HG03575 (cell line): Measurements from ENCODE around the gene ANKRD6.

Experiments used
- ATAC-seq: cut with Tn5 transposase; IDR thresholded peaks from one replicate; pipeline ENCODE4 v1.9.1; 2021; ENCODE audit not compliant: unreplicated experiment, insufficient number of reproducible peaks, low FRiP score; ENCODE audit errors: extremely low read depth

Gene ANKRD6

DNA sequence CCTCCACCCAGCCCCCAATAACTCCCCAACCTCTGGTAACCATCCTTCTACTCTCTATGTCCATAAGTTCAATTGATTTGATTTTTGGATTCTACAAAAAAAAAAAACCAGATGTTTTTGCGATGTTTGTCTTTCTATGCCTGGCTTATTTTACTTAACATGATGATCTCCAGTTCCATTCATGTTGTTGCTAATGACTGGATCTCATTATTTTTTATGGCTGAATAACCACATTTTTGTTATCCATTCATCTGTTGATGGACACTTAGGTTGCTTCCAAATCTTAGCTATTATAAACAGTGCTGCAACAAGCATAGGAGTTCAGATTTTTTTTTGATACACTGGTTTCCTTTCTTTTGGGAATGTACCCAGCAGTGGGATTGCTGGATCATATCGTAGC, 106.8 kb downstream of the ANKRD6 start:
- ATAC-seq, result no peak

DNA sequence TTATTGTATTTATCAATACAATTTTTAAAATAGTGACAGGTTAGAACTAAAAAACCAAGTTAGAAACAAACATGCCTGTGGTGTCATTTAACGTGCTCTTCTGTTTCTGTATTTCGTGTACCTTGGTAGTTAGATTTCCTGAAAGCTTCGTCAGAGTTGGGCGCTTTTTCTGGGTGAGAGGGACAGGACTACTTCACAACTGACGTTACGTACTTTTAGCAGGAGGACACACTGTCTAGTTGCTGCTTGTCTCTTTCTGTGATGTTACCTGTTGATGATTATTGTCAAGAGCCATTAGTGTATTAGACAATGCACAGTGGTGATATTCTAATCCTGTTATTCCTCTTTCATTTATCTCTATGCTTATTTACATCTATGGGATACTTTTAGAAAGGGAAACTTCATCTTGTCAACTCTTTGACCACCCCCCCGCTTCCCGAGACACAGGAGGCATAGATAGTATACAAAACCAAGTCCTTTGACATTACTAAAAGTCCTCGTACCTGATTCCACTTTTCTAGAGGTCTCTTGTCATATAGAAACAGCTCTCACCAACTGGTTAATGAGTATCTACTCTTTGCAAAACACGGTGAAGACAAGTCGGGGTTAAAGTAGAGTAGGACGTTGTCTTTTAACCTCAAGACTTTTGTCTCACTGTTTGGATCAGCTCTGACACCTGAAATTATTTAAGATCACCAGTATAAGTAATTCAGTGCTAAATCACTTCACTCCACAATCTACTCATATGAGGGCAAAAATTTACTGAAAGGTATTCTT, 109.3 kb downstream of the ANKRD6 start:
- ATAC-seq, result no peak

DNA sequence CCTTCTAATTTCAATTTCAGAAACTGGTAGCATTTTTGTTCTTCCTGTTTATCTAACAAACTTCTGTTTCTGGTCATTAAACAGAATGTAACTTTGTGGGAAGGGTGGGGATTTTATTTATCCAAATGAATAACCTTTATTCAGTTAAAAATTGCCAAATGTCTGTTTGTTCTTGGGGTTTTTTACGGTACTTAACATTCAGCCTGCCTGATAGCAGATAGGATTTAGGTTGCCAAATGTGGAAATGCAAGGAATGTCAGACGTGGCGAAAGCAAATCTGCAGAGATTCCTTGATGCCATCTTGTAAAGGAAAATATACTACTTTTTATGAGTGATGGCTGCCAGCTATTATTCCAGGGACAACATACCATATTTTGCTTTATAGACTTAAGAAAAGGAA, 109.9 kb downstream of the ANKRD6 start:
- ATAC-seq, result no peak

DNA sequence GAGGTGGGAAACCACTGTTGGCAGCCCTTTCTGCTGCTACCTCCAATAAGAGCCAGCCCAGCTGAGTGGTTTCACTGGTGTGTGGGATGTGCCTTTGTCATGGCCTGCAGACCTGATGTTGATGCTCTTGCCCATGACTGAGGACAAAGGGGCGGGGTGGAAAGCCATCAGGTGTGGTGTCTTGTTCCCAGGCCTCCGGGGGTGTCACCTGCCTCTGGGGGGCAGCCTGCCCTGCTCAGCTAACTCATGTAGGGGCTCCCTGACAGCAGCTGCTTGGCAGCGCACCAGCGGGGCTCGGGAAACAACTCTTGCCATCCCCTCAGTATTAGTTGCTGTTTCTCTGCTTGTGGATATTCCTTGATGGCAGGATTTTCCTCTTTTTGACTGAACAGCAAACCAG, 114.3 kb downstream of the ANKRD6 start:
- ATAC-seq, result no peak

DNA sequence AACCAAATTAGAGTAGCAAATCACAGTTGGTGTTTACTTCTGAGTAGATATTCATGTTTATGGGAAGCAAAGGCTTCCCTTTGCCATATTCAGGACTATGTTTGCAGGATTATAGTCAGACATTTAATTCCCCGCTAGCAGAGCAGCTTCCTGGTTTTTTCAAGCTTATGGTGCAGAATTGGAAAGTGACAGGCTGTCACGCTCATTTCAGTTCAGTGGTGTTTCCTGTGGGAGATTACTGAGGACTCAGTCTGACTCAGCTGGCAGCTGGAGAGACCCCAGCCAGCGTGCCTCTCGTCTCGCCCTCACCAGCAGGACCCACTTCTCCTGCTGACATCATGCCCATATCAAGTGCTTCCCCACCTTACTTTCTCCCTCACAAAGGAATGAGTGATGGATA, 120.5 kb downstream of the ANKRD6 start:
- no peak for ATAC-seq

DNA sequence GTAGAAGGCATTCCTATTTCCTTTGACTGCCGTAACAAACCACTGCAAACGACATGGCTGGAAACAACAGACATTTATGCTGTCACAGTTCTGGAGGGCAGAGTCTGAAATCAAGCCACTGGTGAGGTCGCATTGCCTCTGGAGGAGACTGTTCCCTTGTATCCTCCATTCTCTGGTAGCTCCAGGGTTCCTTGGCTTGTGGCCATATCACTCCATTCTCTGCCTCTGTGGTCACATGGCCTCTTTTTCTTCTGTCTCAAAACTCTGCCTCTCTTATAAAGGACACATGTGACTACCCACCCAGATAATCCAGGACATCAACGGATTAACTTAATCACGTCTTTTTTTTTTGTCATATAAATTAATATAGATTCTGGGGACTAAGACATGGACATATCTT, 121.2 kb downstream of the ANKRD6 start:
- no peak for ATAC-seq

DNA sequence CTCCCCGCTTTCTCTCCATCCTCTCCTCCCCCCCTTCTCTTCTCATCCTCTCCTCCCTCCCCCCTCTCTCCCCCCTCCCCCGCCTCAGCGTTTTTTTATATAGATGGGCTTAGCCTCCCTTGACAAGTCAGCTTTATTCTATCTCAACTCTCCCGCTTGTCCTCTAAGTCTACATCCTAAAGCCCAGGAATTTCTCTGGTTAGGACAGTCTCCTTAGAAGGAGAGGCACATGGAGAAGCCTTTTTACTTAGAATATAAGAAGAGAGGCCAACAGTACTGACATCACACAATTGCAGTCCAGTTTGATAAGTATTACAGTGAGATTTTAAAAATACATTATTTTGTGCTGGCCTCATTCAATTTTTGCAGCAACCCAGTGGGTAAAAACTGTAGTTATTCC, 122.1 kb downstream of the ANKRD6 start:
- ATAC-seq, result no peak

DNA sequence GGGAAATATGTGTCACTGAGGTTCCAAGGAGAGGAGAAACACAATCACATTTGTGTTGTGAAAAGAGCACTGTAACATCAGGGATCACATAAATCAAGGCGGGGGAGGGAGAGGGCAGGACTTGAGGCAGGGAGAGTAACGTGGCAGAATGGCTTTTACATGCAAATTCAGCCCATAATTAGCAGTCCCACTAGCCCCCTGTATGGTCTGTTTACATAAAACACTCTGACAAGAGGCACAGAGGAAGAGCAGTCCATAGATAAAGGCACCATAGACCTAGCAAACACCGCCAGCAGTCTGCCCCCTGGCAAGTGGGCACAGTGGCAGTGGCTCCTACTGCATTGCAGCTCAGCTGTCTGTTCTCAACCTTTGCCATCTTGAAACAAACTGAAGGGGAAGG, 122.9 kb downstream of the ANKRD6 start:
- no peak for ATAC-seq

DNA sequence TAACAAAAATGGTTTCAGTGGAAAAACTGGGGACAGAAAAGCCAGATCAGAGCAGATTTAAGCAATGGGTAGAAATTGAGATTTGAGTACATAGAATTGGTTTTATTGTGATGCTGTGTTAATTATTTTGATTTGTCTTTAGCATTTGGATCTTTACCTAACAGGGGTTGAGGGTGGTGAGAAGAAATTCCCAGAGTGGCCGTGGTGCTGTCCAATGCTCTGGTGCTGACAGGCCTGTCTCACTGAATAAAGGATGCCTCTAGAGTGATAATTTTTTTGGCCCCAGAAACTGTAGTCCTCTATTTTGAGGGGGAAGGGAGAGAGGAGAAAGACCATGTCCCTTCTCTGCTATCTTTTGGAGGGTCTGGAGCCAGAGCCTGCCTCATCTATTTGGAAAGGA, 126.5 kb downstream of the ANKRD6 start:
- no peak for ATAC-seq

DNA sequence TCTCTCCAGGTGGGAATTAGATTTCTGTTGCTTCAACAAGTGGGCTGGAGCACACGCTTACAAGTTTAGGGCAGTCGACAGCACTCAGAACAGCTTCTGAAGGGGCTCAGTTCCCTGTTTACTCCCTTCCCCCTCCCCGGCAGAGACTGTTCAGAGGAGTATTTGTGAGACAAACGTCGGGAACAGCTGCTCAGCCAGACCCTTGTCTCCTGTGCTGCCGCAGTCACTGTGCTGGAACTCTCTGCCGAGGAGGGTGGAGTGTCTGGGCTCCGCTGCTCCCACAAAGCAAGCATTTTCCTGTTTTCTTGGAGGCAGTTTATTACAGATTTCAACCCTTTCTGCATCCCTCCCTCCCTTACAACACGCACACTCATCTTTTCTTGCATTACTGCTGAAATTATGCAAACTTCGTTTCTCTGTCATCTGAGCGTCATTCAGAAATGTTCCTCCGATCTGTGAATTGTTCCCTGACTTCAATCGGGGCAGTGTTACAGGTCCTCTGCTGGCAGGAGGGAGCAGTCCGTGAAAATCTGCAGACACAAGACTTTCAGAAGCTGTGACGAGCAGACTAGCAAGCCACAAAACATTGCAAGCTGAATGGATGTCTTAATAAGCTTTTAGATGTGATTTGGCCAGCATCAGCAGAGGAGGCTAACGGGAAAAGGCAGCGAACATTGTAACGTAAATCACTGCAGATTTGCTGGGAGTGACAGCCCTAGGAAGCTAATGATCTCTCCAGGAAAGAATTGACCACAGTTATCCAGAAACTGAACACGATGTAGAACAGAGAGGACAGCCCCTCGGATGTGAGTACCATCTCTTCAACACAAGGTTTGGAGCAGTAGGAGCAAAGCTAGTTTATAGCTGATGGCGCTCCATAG, 129.4 kb downstream of the ANKRD6 start:
- ATAC-seq, result no peak

DNA sequence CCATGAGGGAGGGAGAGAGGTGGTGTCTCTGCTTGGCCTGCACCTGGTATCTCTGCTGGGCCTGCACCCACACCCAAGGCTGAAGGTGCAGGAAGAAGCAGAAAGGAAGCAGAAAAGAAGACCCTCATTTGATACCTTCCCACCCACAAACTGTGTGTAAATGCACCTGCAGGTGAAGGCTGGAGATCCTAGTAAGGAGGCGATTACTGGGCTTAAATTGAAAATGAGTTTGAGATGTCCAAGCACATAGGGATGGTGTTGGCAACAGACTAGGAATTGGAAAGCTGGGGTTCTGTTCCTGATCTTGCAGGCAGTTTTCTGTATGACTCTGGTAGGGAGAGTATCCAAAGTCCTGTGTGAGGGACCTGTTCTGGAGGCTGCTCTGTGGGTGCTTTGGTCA, 130.9 kb downstream of the ANKRD6 start:
- ATAC-seq, result no peak

DNA sequence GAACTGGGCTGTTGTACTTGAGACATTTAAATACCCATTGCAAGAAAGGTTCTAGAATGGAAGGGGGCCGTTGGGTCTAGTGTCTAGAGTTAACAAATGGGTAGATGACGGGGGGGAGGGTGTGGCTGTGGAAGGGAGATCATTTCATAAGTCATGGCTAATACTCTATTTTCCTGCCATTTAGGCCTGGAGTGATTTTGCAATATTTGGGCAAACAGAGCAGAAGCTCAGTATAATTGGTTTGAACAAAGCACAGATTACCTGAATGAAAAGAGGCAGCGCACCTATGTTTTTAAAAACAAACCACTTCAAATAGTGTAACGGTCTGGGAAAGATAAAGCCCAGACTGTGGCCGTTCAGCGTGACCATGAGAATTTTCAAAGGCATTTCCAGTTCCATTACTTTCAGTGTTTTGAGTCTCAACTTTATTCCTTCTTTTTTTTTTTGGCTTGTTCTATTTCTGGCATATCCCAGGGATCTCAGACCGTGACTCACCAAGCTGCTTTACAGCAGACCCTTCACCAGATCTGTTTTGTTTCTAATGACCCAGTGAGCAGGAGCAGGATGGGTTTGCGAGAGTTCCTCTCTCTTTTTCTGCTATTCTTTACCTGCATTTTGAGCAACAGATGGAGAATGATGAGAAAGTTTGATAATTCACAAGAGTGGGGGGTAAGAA, 131.9 kb downstream of the ANKRD6 start:
- ATAC-seq, result no peak

DNA sequence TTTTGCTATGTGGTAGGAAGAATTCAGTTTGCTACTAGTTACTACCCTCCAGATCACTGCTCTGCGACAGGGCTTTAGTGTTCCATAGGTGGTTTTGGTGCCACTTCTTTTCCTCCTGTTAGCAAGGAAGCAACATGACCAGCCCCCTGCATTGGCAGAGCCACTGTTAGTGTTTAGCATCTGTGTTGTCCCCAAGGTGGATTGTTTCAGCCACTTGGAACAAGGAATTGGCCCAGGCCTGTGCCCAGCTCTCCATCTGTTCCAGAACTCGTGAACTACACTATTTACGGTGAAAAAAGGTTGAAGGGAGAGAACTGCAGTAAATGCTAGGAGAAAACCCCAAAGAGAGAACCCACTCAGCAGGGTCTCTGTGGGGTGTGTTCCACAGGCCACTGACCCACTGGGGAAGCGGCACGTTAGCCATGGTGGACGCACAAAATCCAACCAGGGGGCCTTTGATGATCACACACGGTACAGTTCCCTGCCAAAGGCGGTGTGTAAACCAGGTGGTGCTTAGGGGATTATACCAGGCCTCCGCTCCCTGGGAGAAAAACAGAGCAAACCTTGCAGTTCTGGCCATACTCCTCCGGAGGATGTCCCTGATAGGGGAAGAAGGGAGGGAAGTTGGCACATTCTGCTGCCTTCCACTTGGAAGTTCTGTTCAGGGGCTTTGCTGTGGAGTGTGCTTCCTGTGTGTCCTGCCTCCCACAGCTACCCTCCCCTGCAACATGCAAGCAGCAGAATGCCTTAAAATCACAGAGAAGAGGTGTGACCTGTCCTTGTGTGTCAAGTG, 133.3 kb downstream of the ANKRD6 start:
- ATAC-seq, result no peak

DNA sequence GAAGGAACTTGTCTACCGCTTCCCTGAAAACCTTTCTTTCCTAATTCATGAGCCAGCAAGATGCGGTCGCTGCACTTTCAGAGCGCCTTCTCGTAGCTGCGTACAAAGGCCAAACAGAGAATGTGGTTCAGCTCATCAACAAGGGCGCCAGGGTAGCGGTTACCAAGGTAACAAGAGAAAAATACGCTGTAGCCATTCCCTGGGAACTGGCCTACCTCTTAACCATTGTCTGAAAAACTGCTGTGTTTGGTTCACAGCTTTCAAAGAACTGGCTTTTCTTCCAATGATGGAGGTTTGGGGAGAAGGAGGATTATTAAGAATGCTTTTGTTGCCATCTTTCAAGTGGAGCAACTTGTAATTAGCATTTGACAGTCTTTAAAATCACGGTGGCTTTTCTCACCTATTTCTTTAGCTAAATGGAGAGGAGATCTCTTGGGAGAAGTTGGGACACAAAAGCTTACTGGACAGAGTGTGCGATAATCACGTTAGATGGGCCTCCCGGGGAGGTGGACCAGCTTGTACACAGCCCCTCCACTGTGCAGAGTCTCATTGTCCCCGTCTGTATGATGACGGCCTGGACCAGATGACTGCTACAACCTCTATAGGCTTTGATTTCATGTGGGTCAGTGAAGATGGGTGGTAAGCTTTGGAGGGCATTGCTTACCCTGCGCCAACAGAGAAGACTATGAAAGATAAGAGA, 134.1 kb downstream of the ANKRD6 start:
- no peak for ATAC-seq

DNA sequence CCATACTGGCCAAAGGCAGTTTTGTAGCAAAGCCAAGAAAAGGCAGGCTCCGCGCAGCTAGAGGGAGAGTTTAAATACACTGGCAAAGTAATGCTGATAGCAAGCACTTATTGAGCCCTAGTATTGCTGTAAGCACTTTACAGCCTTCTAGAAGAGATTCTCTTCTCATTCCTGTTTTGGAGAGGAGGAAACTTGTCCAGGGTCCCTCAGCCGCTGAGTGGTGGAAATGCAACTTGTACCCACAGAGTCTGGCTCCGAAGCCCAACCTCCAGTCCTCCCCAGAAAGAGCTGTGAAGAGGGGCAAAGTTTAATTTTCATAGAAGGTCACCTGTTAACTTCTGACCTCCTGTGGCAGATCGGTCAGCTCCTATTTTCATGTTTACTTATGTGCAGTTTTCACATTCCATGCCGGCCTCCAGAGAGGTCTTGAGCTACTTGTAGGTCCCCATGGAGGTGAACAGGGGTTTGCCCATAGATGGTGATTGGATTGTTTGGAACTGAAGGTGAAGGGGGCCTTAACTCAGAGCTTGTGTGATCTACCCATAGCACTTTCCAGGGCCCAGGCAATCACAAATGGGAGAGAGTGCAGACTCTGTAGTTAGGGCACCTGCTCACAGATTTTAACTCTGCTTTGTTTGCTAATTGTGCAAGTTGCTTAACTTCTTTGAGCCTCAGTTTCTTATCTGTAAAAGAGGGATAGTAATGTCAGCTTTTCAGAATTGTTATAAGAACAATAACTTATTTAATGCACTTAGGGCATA, 134.9 kb downstream of the ANKRD6 start:
- ATAC-seq, result no peak

DNA sequence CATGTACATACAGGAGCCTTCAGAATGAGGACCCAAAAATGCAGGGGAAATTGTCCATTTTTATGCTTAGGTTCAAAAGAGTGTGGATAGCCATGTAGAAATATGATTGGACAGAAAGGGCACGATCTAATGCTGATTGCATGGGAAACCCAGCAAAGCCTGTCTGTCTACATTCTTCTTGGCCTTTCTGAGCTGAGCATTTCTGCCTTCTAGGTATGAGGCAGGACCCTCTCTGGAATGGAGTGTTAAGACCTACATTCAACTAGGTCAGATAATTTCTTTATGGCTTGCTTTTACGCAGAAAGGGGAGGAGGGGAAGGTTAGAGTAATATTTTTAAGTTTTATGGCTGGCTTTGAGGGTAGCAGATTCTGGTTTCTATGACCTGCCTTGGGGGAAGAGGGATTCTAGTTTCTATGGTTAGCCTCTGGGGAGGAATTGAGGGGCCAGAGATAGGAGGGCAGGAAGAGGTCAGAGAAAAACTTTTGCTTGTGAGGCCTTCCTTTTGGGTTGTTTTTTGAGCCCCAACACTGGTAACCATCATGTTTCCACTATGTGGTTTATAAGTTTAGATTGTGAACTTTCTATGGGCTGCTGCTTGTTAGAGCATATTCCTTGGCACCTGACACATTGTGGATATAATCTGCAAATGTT, 142.1 kb downstream of the ANKRD6 start:
- no peak for ATAC-seq

DNA sequence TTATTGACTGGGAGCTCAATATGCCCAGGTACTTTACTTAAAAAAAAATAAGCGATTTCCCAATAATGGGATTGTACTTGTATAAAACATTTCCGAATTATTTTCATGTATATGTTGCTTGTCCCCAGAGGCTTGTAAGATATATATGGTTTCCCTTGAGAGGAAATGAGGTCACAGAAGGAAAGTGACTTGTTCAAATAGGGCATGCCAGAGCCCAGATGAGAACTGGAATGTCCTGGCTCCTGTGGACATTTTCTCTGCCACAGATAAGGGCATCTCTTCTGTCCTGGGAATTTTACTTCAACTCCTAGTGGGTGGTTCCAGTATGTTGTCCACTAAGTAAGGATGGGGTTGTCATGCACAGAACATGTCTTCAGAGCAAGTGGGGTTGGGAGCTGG, 142.6 kb downstream of the ANKRD6 start:
- no peak for ATAC-seq
